H1 (cell line): Measurements from ENCODE around the gene OR2W1. TPM values are rescaled to one million over a fixed set of nuclear protein-coding genes. Genes with fewer than 3 reads are reported as not detected.

Experiments used
- BRCA1 ChIP-seq: IDR thresholded peaks from 2 replicates; pipeline ENCODE4 v1.6.1; 2012; ENCODE audit warnings: low read depth, low read length, improper control_type of control experiment
- CBX5 ChIP-seq: fragments of 300-800, 300-1000 bp; sonication (generic); IDR thresholded peaks from 2 replicates; pipeline ENCODE4 v1.7.1; 2016; ENCODE audit warnings: antibody characterized with exemption, low read length, low read depth
- CEBPB ChIP-seq: IDR thresholded peaks from 2 replicates; pipeline ENCODE4 v1.6.1; 2012; ENCODE audit warnings: low read depth, low read length
- CTBP2 ChIP-seq: IDR thresholded peaks from 2 replicates; pipeline ENCODE4 v1.7.0; 2011; ENCODE audit warnings: borderline replicate concordance, mild to moderate bottlenecking, moderate library complexity, mixed read lengths, low read length; ENCODE audit not compliant: insufficient read depth, insufficient read length
- FOSL1 ChIP-seq: IDR thresholded peaks from 2 replicates; pipeline ENCODE4 v1.6.1; 2011; ENCODE audit warnings: mild to moderate bottlenecking, low read depth, low read length, moderate library complexity; ENCODE audit not compliant: insufficient read depth
- KDM4A ChIP-seq: IDR thresholded peaks from one replicate; pipeline ENCODE4 v1.7.1; 2012; ENCODE audit warnings: low read depth, mild to moderate bottlenecking, moderate library complexity, low read length, inconsistent platforms; ENCODE audit not compliant: severe bottlenecking
- KDM5A ChIP-seq: fragments of 200-600 bp; IDR thresholded peaks from 2 replicates; pipeline ENCODE4 v1.7.1; 2012; ENCODE audit warnings: mild to moderate bottlenecking, low read length, inconsistent platforms, mixed read lengths
- NANOG ChIP-seq: IDR thresholded peaks from 2 replicates; pipeline ENCODE4 v1.6.1; 2011; ENCODE audit warnings: low read length, low read depth, mild to moderate bottlenecking, inconsistent platforms; ENCODE audit not compliant: insufficient read depth, poor library complexity, severe bottlenecking
- POLR2A ChIP-seq, 2 experiments: IDR thresholded peaks; 1 replicate in 1 of 2; 2 replicates in 1 of 2; pipeline ENCODE4 v1.6.1; 2011; ENCODE audit warnings: low read depth in 2 of 2, low read length in 2 of 2, mild to moderate bottlenecking in 2 of 2; ENCODE audit errors: control extremely low read depth in 1 of 2
- RAD21 ChIP-seq, 2 experiments: IDR thresholded peaks in 1 of 2; conservative IDR thresholded peaks in 1 of 2; 2 replicates each; pipeline ENCODE4 v1.6.1; 2011; ENCODE audit warnings: low read depth in 2 of 2, low read length in 2 of 2, improper control_type of control experiment in 1 of 2, inconsistent platforms in 1 of 2, mild to moderate bottlenecking in 1 of 2, moderate library complexity in 1 of 2
- RBBP5 ChIP-seq: IDR thresholded peaks from 2 replicates; pipeline ENCODE4 v1.7.1; 2012; ENCODE audit warnings: low read depth, mild to moderate bottlenecking, inconsistent platforms, low read length, moderate library complexity, borderline replicate concordance
- RNF2 ChIP-seq: fragments of 200-900, 300-1000 bp; sonication (generic); IDR thresholded peaks from 2 replicates; pipeline ENCODE4 v1.7.1; 2016; ENCODE audit warnings: borderline replicate concordance, low read depth, mild to moderate bottlenecking, antibody characterized with exemption, low read length; ENCODE audit not compliant: poor library complexity, severe bottlenecking; ENCODE audit errors: missing control alignments
- RXRA ChIP-seq: IDR thresholded peaks from 2 replicates; pipeline ENCODE4 v1.6.1; 2011; ENCODE audit warnings: low read depth, mild to moderate bottlenecking, low read length, moderate library complexity; ENCODE audit not compliant: insufficient read depth
- SIN3A ChIP-seq, 2 experiments: IDR thresholded peaks in 1 of 2; conservative IDR thresholded peaks in 1 of 2; 2 replicates each; pipeline ENCODE4 v1.6.1; 2011 to 2012; ENCODE audit warnings: low read length in 2 of 2, improper control_type of control experiment in 1 of 2, low read depth in 1 of 2, mild to moderate bottlenecking in 1 of 2
- SIRT6 ChIP-seq: IDR thresholded peaks from one replicate; pipeline ENCODE4 v1.7.1; 2012; ENCODE audit warnings: low read length, inconsistent platforms
- SIX5 ChIP-seq: IDR thresholded peaks from 2 replicates; pipeline ENCODE4 v1.6.1; 2011; ENCODE audit warnings: mild to moderate bottlenecking, low read depth, low read length
- SP1 ChIP-seq: IDR thresholded peaks from 2 replicates; pipeline ENCODE4 v1.6.1; 2011; ENCODE audit warnings: low read depth, low read length
- SUZ12 ChIP-seq: fragments of 200-600 bp; sonication (generic); IDR thresholded peaks from 2 replicates; pipeline ENCODE4 v1.6.1; 2012; ENCODE audit warnings: mild to moderate bottlenecking, inconsistent platforms, low read length, moderate library complexity, mixed read lengths
- TAF1 ChIP-seq: IDR thresholded peaks from 2 replicates; pipeline ENCODE4 v1.6.1; 2011; ENCODE audit warnings: mild to moderate bottlenecking, low read depth, low read length
- TAF7 ChIP-seq: optimal IDR thresholded peaks from 2 replicates; pipeline ENCODE3; 2011; ENCODE audit warnings: low read depth, mild to moderate bottlenecking, inconsistent platforms, low read length, moderate library complexity, borderline replicate concordance
- TBP ChIP-seq: IDR thresholded peaks from 2 replicates; pipeline ENCODE4 v1.6.1; 2011; ENCODE audit warnings: low read depth, low read length, improper control_type of control experiment
- polyA plus RNA-seq, 7 experiments: library from polyadenylated mRNA; depleted of rRNA in 3 of 7; stranded (reverse) in 5 of 7; unstranded in 2 of 7; fragments of >200 nt in 5 of 7; fragments of 200-250 nt in 2 of 7; gene quantifications; 1 replicate in 5 of 7; 2 replicates in 1 of 7; 4 replicates in 1 of 7; pipeline versions ENCODE4 v1.2.1 to v1.2.3, GENCODE V29; 2011 to 2013; ENCODE audit warnings: missing spikeins in 2 of 7, mixed read lengths in 2 of 7
- total RNA-seq: library from RNA; stranded (reverse); fragmentation: NEBNext Ultra II Directional; extraction: Animal tissue kit (Norgen Biotek cat#: 25700); gene quantifications from 2 replicates; pipeline ENCODE4 v1.2.1, GENCODE V29; 2021
- TF ChIP-seq, protein P1 (sequence below): IDR thresholded peaks from 2 replicates; pipeline ENCODE4 v1.6.1; 2012; ENCODE audit warnings: inconsistent platforms

The OR2W1 gene
- total and polyA plus RNA-seq, 2 of the 8 experiments (the other 6 are each of a cell fraction or from before 2014, with no cell fraction given) = not detected

DNA sequence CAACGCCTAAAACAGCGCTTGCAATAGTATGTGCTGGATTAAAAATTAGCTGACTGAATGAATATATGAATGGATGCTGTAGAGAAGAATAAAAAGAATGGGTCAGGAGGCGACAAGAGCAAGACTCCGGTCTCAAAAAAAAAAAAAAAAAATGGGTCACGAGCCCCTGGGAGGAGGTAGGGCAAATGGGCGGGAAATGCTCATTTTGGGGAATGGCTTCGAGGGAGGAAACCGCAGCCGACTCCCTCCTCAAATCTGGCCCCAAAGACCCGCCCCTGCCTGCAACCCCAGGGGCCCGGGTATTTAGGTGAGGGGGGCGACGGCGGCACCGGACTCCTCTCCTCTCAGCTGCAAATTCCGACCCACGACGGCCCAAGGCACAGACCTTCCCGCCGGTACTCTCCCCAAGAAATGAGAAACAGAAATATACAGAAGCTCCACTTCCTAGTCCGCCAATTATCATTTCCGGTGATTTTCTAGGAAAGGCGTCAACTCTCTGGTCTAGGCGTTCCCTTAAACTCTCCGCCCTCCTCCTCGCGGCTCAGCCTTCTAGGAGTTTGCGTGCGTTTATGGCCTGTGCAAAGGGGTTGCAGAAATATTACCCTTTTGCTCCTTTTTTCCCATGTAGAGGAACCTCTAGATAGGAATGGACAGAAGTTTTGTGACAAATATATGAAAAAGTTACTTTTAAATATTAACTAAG, 39.6 kb downstream of the OR2W1 start, which contains the start of gene ZNF311 (continued):
- TF ChIP-seq CEBPB = no peak
- TF ChIP-seq CTBP2 = no peak
- no peak for TF ChIP-seq SUZ12
- no peak for TF ChIP-seq KDM5A
- peak; percentile 83 for TF ChIP-seq TAF1
- TF ChIP-seq, protein P1, sequence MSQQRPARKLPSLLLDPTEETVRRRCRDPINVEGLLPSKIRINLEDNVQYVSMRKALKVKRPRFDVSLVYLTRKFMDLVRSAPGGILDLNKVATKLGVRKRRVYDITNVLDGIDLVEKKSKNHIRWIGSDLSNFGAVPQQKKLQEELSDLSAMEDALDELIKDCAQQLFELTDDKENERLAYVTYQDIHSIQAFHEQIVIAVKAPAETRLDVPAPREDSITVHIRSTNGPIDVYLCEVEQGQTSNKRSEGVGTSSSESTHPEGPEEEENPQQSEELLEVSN = peak; percentile 99
- TF ChIP-seq FOSL1 = no peak
- TF ChIP-seq NANOG = no peak
- no peak for TF ChIP-seq RAD21 (IDR thresholded peaks at IDR 0.05 in 1 of 2, conservative IDR thresholded peaks at IDR 0.05 in 1 of 2; ENCODE audit: low read depth in 2 of 2, low read length in 2 of 2)
- TF ChIP-seq RXRA = no peak
- TF ChIP-seq SP1 = no peak
- no peak for TF ChIP-seq TAF7
- no peak for TF ChIP-seq SIN3A (conservative IDR thresholded peaks at IDR 0.05 in 1 of 2, IDR thresholded peaks at IDR 0.05 in 1 of 2; ENCODE audit: low read depth in 1 of 2, low read length in 2 of 2)
- no peak for TF ChIP-seq SIX5
- 0 out of 2 replicates have a peak, but pooled peaks have one; percentile 67 for TF ChIP-seq RBBP5
- no peak for TF ChIP-seq BRCA1
- no peak for TF ChIP-seq SIRT6
- peak; percentile 65 to 87 for TF ChIP-seq POLR2A (IDR thresholded peaks at IDR 0.05; ENCODE audit: control extremely low read depth in 1 of 2, low read depth in 2 of 2, low read length in 2 of 2)
- TF ChIP-seq CBX5 = no peak
- TF ChIP-seq KDM4A = peak; percentile 92
- TF ChIP-seq TBP = peak; percentile 78
- peak; percentile 58 for TF ChIP-seq RNF2
- TF ChIP-seq, all 59 proteins: peak for 16
